ENCODE data around the gene ERCC6. TPM values are rescaled to one million over a fixed set of nuclear protein-coding genes. Genes with fewer than 3 reads are reported as not detected.

The ERCC6 gene
- total RNA-seq, 1 experiment from 2014 or later: 18.2 TPM

GRCh38 chr10:49508249-49508648 is 30.7 kb downstream of the ERCC6 start:
- no peak overlapping the region for H3K4me3 Mint-ChIP-seq
- H3K4me2 ChIP-seq (ENCODE audit: insufficient read depth, insufficient read length, low read length): no peak overlapping the region
- no peak overlapping the region for H2BK120ac ChIP-seq (ENCODE audit: low read depth, low read length, poor library complexity, severe bottlenecking)
- no peaks in the 10 kb centered on the region; the same call in 1 of the 2 replicates for H3K4me1 ChIP-seq (ENCODE audit: insufficient read depth, low read length)
- H3K4ac ChIP-seq (ENCODE audit: low read depth, low read length): no peak overlapping the region
- no peak overlapping the region for H2BK12ac ChIP-seq (ENCODE audit: insufficient read length, low read depth, low read length)
- no peak overlapping the region for H2AK5ac ChIP-seq (ENCODE audit: insufficient read length, low read length)
- no peak overlapping the region for H3K9ac ChIP-seq (ENCODE audit: extremely low read depth, insufficient read length, low read length)
- H2BK5ac ChIP-seq (ENCODE audit: insufficient read length, low read length): no peak overlapping the region
- WGBS (ENCODE audit: extremely low coverage, insufficient read length, low lambda C conversion rate): no CpG with 5 or more reads among the region's 4 CpGs
- no peaks in the 10 kb centered on the region for H3K79me1 ChIP-seq (ENCODE audit: insufficient read depth, low read depth, low read length, poor library complexity, severe bottlenecking)
- no peak overlapping the region for H3K14ac ChIP-seq (ENCODE audit: insufficient read depth, low read length)
- H4K5ac ChIP-seq (ENCODE audit: insufficient read length, low read depth, low read length): no peak overlapping the region
- peaks cover 8% of the 10 kb centered on the region in 2 experiments for H3K4me1 Mint-ChIP-seq
- H4K20me1 ChIP-seq (ENCODE audit: control insufficient read depth, insufficient read depth, insufficient read length): no peaks in the 10 kb centered on the region
- H4K91ac ChIP-seq (ENCODE audit: insufficient read length, low read depth, low read length): no peak overlapping the region
- H3K23me2 ChIP-seq (ENCODE audit: insufficient read length, low read depth, low read length, poor library complexity, severe bottlenecking): no peaks in the 10 kb centered on the region
- H3K27ac ChIP-seq (ENCODE audit: insufficient read length, low read depth, low read length): no peak overlapping the region
- H3T11ph ChIP-seq (ENCODE audit: low read length): no peak overlapping the region
- no peak overlapping the region for H3K23ac ChIP-seq (ENCODE audit: insufficient read length, low read depth, low read length)
- H3K27ac Mint-ChIP-seq: no peak overlapping the region
- H4K8ac ChIP-seq (replicated peaks; ENCODE audit: insufficient read length, low read depth, low read length): no peak overlapping the region
- no peaks in the 10 kb centered on the region for H3K27me3 ChIP-seq (ENCODE audit: insufficient read depth, low read length)
- H2BK20ac ChIP-seq (ENCODE audit: low read depth, low read length, poor library complexity, severe bottlenecking): no peak overlapping the region
- DNase-seq: no peak
- no peaks in the 10 kb centered on the region for H3K79me2 ChIP-seq (ENCODE audit: insufficient read depth, low read length)
- no peak overlapping the region for H2BK15ac ChIP-seq (ENCODE audit: low read depth, low read length)
- no peak overlapping the region for H2AFZ ChIP-seq (ENCODE audit: low read length)
- no peak overlapping the region for H3K56ac ChIP-seq (ENCODE audit: insufficient read length, low read depth, low read length)
- no peak overlapping the region for H3K18ac ChIP-seq (ENCODE audit: insufficient read length, low read depth, low read length)
- no peaks in the 10 kb centered on the region for H3K36me3 Mint-ChIP-seq (ENCODE audit: insufficient read depth in 1 of 3, low read depth in 3 of 3)
- H3K9me3 Mint-ChIP-seq: no peaks in the 10 kb centered on the region
- no peak for TF ChIP-seq CTCF (conservative IDR thresholded peaks at IDR 0.05)
- no peaks in the 10 kb centered on the region for H3K9me3 ChIP-seq (ENCODE audit: control insufficient read depth, low read depth, low read length)
- no peaks in the 10 kb centered on the region for H3K27me3 Mint-ChIP-seq (ENCODE audit: low read depth)
